ENCODE measurements around the gene HNRNPAB. TPM values are rescaled to one million over a fixed set of nuclear protein-coding genes. Genes with fewer than 3 reads are reported as not detected.

Gene HNRNPAB
- 85.0 and 137 TPM in 2 replicates for total RNA-seq (2014; rRNA removed; shearing (Covaris generic))

DNA sequence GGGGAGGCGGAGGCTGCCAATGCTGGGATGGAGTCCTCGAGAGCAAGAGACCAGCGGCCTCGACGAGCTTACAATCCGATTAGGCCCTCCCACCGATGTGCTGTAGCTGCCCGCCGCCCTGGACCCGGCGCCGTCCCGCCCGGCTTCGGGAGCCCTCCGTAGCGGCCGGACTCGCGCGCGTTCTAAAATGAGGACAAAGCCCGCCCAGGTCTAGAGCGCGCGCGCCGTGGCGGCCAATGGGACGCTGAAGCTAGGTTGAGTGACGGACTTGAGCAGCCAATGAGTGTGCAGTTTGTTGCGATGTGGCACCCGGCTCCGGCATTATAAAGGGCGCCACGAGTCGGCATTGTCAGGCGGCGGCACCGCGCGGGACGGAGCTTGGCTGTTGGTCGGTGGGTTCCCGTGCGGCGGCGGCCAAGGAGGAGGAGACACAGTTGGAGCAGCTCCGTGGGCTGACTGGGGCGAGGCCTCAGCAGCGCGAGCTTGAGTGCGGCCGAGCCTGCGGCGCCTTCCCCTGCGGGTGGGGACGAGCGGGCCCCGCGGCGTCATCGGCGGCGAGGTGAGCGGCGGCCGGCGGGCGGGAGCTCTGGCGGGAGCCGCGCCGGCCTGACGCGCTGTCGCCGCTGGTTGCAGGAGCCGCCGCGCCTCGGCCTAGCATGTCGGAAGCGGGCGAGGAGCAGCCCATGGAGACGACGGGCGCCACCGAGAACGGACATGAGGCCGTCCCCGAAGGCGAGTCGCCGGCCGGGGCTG is at the start of gene HNRNPAB:
TSS of gene HNRNPAB (plus strand) at position 352 of the 753 bp plus-strand sequence. CDS start at position 657, 305 bp downstream.
- peak; percentile 88 for DNase-seq (ENCODE audit: low read depth)

- no peak for DNase-seq (ENCODE audit: low read depth)
Observed at GRCh38 chr5:178155065-178155464, 49.3 kb upstream of the HNRNPAB start.

DNA sequence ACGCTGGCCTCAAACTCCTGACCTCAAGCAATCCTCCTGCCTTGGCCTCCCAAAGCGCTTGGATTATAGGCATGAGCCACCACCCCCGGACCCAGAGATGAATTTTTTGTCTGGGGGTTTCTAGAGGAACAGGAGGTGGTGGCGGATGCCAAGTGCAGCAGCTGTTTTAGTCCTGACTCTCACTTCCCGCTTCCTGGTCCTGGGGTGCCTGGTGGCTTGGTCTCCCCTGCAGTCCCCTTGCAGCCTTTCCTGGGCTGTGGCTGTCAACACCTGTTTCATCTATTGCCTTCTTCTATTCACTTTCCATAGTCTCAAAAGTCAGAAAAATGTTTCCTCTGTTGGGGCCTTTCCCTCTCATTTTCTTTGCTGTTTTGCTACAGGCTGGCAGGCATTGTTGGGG is 44.2 kb upstream of the HNRNPAB start:
- DNase-seq (ENCODE audit: low read depth), result no peak

DNA sequence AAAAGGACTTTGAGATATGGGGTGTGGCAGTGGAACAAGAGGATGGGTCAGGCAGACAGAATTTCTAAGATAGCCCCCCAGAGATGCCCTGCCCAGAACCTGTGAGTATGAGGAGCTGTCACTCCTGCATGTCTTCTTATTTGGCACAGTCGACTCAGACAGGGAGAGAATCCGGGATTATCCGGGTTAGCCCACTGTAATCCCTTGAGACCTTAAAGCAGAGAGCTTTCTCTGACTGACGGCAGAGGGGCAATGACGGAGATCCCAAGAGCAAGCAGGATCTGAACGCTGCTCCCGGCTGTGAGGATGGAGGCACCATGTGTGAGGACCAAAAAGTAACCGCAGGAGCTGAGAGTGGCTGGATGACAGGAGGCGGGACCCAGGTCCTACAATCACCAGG is 41.9 kb upstream of the HNRNPAB start:
- no peak for DNase-seq (ENCODE audit: low read depth)

DNA sequence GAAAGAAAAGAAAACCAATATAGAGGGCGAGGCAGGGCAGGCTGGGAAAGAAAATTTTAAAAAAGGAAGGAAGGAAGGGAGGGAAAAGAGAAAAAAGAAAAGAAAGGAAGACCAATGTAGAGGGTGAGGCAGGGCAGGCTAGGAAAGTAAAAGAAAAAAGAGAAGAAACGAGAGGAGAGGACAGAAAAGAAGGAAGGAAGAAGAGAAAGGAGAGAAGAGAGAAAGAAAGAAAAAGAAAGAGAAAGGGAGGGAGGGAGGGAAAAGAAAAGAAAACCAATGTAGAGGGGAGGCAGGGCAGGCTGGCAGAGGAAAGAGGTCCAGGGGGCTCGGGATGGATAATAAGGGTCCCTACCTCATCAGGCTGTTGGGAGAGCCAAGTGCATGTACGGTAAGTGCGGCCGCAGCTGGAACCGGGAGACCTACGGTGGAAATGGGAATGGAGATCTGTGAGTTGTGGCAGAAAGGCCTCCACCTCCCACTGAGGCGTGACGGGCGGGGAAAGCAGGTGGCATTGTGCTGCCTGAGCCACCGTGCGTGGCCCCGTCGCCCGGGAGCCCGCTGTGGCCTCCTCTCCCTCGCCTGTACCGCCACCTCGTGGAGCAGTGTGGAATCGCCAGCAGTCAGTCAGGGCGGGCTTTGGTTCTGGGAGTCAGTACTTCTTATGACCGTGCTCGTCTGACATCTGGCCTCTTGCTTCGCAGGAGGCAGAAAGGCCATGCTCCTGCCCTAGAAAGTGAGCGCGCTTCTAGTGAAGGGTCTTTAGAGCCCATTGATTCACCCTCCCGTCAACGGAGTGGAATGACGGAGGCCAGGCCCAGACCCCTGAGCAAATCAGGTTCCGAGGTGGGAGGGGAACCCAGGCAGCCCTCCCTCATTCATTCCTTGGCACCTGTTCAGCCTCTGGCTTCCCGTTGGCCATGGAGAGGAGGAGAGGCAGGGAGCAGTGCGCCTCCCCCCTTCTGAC is 40.3 kb upstream of the HNRNPAB start:
- peak; percentile 68 for DNase-seq (ENCODE audit: low read depth)

DNA sequence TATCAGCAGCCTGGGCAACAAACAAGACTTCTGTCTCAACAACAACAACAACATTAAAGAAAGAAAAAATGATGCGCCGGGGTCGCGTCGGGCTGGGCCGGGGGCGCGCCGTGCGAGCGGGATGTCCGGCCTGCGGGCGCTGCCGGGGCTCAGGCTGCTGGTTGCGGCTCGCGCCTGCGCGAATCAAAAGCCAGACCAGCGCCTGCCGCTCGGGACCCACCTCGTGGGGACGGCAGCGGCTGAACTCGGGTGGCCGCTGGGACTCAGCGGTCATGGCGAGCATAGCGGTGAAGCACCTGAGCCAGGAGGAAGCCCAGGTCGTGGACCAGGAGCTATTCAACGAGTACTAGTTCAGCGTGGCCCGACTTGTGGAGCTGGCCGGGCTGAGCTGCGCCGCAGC is 38.8 kb upstream of the HNRNPAB start:
- no peak for DNase-seq (ENCODE audit: low read depth)

DNA sequence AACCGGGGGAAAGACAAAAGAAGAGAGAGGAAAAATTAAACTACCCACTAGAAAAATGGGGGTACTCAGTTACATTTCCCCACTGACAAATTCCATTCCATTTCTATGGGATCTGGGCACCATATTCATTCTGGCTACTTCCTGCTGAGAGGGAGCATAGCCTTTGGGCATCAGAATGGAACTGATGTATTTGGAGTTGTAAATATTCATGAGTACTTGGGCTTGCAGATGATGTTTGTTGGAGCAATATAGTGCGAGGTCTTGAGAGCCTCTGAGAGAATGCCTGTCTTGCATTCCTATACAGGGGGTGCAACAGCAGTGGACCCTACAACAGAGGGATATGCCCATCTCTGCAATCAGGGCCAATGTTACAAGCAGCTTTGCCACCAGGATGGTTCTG is 33.9 kb upstream of the HNRNPAB start:
- DNase-seq (ENCODE audit: low read depth), result no peak

DNA sequence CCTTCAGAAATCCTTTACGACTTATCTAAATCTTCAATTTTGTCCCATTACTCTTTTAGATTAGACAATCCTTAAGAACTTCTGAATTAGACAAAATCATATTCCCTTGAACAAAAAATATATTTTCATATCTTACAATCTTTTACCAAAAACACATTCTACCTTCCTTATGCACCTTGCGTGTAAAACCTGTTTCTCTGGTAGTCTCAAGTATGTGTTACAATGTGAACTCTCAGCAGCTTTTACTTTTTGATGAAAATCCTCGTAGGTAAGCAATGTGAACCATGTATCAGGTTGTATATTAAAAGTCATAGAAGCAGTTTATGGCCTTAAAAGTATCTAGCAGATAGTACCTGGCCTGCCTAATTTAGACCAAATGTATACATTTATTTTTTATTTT is 29.9 kb upstream of the HNRNPAB start:
- no peak for DNase-seq (ENCODE audit: low read depth)

DNA sequence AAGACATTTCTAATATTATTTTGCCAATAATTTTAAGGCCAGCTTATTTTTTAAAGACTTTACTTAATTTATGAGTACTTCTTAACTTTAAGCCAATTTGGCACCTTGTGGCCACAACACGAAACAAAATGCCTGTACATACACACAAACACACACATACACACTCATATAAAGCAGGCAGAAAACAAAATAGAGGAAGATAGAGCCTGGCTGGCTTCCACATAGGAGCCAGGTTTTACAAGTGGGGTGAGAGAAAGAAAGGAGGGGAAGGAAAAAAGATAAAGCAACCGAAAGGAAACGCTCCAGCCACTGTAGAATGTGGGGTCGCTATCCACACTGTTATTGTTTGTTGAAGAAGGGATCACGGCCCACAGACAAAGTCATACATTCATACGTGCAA is 27.5 kb upstream of the HNRNPAB start:
- no peak for DNase-seq (ENCODE audit: low read depth)

- no peak for DNase-seq (ENCODE audit: low read depth)
Observed at GRCh38 chr5:178177569-178177968, 26.8 kb upstream of the HNRNPAB start.

DNA sequence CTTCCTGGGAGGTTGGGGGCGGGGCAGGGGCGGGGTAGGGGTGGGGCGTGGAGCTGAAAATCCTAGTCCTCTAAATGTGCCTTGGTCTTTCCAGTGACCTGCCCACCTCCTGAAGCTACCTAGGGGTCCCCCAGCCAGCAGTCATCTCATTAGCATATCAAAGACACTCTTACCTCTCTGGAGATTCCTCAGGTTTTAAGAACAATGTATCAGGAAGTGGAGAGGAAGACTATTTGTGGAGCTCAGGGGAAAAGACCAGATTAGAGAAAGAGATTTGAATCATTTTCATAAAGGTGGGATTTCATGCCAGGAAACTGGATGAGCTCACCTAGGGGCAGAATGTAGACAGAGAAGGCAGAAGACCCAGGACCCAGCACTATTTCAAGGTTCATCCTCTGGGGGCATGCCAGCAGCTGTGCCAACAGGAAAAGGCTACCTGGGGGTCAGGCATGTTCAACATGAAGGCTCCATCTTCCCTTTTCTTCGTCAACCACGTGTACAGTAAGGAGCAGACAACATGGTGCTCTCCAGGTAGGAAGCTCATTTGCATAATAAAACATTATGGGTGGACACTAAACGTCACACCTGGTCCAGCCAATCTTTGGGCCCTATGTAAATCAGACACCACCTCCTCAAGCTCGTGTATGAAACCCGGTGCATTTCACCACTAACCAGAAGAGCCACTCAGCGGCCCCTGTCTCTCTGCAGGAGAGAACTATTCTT is 24.0 kb upstream of the HNRNPAB start:
- no peak for DNase-seq (ENCODE audit: low read depth)

DNA sequence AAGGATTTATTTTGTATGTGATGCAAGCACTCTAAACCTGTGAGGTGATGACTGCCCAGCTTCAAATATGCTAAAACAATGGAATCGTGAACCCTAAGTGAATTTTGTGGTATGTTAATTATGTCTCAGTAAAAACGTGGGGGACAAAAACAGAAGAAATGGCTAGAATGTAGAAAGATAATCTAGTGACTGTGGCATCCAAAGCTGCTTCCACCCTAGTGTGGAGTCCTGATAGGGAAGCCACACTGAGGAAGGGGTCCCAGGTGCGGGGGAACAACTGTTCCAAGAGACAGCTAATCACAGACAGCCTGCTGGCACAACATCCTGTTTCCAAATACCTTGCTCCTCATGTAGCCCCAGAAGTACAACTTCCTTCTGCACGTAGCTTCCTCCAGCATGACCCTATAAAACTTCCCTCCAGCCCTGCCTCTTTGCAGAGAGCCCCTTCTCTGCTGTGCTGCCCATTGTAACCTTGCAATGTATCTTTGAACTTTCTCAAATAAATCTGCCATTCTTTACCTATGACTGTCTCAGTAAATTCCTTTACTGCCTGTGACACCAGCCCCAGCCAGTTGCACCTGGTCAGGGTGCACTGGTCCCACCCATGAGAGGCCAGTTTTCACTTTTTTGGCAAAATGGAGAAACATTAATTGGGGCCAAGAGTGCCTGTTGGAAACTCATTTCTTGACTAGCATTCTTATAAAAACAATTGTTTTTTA is 22.0 kb upstream of the HNRNPAB start:
- no peak for DNase-seq (ENCODE audit: low read depth)

GRCh38 chr5:178186427-178186826 is 17.9 kb upstream of the HNRNPAB start:
- no peak for DNase-seq (ENCODE audit: low read depth)

- DNase-seq (ENCODE audit: low read depth), result no peak
Observed at GRCh38 chr5:178187014-178187413, 17.3 kb upstream of the HNRNPAB start, which contains the start of gene GMCL2. Gene GMCL2 (minus strand): TSS chr5:178187371. CDS start chr5:178187299, 72 bp downstream.

DNA sequence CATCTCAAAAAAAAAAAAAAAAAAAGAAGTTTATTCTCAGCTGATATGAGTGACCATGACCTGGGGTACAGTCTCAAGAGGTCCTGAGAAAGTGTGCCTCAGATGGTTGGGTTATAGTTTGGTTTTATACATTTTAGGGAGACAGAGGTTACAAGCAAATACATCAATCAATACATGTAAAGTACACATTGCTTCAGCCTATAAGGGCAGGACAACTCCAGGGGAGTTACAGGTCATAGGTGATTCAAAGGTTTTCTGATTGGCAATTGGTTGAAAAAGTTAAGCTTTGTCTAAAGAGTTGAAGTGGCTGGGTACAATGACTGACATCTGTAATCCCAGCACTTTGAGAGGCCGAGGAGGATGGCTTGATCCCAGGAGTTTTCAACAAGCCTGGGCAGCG is 14.9 kb upstream of the HNRNPAB start:
- DNase-seq (ENCODE audit: low read depth), result no peak

DNA sequence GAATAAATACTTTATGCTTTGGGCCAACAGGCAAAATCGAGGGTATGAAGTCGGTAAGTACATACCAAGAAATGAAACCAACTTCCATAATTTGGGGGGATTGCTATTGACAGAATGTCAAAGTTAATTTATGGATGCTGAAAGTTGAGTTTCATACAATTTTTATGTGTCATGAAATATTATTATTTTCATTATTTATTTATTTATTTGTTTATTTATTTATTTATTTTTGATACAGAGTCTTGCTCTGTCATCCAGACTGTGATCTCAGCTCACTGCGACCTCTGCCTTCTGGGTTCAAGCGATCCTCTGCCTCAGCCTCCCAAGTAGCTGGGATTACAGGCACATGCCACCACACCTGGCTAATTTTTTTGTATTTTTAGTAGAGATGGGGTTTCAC is 12.7 kb upstream of the HNRNPAB start:
- no peak for DNase-seq (ENCODE audit: low read depth)

DNA sequence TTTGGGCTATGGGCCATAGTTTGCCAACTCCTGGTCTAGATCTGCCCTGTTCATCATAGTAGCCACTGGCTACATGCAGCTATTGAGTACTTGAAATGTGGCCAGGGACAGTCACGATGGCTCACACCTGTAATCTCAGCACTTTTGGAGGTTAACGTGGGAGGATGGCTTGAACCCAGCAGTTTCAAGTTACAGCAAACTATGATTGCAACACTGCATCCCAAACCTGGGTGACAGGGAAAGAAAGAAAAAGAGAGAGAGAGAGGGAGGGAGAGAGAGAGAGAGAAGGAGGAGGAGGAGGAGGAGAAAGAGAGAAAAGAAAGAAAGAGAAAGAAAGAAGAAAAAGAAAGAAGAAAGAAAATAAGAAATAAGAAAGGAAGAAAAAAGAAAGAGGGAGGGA is 12.1 kb upstream of the HNRNPAB start:
- DNase-seq (ENCODE audit: low read depth), result no peak

DNA sequence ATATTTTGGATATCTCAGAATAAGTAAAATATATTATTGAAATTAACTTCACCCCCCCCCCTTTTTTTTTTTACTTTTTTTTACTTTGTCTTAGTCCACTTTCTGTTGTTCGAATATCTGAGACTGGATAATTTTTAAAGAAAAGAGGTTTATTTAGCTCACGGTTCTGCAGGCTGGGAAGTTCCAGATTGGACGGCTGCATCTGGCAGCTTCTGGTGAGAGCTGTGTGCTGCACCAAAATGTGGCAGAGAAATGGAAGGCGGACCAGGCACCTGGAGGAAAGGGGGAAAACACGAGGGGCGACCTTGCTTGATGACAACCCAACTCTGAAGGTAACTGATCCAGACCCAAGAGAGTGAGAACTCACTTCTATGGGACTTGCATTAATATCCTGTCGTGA is 11.5 kb upstream of the HNRNPAB start:
- DNase-seq (ENCODE audit: low read depth), result no peak

- no peak for DNase-seq (ENCODE audit: low read depth)
Observed at GRCh38 chr5:178193251-178193809, 11.0 kb upstream of the HNRNPAB start.

DNA sequence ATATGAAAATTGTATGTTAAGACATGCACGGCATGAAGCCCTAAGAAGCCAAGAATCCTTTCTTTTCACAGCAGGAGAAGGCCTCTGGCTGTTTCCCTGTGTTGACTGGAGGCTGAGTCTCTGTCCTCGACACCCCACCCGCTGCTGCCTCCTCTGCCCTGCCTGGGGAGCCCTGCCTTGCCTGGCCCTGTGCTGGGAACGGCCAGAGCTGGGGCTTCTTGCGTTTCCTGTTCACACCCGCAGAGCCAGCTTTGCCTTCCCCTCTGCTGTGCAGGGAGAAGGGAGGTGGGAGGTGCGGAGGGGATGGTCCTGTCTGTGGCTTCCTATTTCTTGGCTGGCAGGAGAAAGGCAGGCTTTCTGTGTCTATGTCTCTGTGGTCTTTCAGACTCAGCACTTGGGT is 10.3 kb upstream of the HNRNPAB start:
- DNase-seq (ENCODE audit: low read depth), result no peak

GRCh38 chr5:178196281-178196812 is 8.0 kb upstream of the HNRNPAB start:
- DNase-seq (ENCODE audit: low read depth), result no peak

Data from M059J (cell line).